Testis (tissue), 2 donors: ENCODE measurements around the gene THAP8.

Experiments used
- CTCF ChIP-seq, 3 experiments: fragments of 450-650 bp in 2 of 3; fragments of 200-600 bp in 1 of 3; sonication (generic) in 1 of 3; IDR thresholded peaks; one replicate each; pipeline ENCODE4 v1.5.1; 2016 to 2019; ENCODE audit warnings: antibody characterized with exemption in 3 of 3, mild to moderate bottlenecking in 2 of 3, moderate library complexity in 1 of 3
- POLR2A ChIP-seq: fragments of 450-650 bp; IDR thresholded peaks from one replicate; pipeline ENCODE4 v1.6.1; 2017; ENCODE audit warnings: antibody characterized with exemption, mild to moderate bottlenecking, moderate library complexity

GRCh38 chr19:35987571-35987896, 66.6 kb downstream of the THAP8 start:
- TF ChIP-seq CTCF (IDR thresholded peaks at IDR 0.05) (no peak), POLR2A (no peak)
